ENCODE results near the gene EPHA7. TPM values are rescaled to one million over a fixed set of nuclear protein-coding genes. Genes with fewer than 3 reads are reported as not detected.

EPHA7 gene
- total RNA-seq, 1 donor from 2014 or later, result 102 TPM

GRCh38 chr6:93322651-93323050 is 96.7 kb downstream of the EPHA7 start:
- DNase-seq, result no peak

- DNase-seq, result no peak
Measured at GRCh38 chr6:93319304-93319703, 100.1 kb downstream of the EPHA7 start.

GRCh38 chr6:93318121-93318520 is 101.2 kb downstream of the EPHA7 start:
- DNase-seq, result no peak

GRCh38 chr6:93317592-93317991 is 101.8 kb downstream of the EPHA7 start:
- DNase-seq, result no peak

GRCh38 chr6:93307505-93308409 is 111.6 kb downstream of the EPHA7 start:
- DNase-seq, result no peak

GRCh38 chr6:93305088-93305487 is 114.3 kb downstream of the EPHA7 start:
- no peak for DNase-seq

GRCh38 chr6:93304505-93304904 is 114.9 kb downstream of the EPHA7 start:
- no peak for DNase-seq

GRCh38 chr6:93300661-93301060 is 118.7 kb downstream of the EPHA7 start:
- DNase-seq, result no peak

- no peak for DNase-seq
Measured at GRCh38 chr6:93299622-93300021, 119.7 kb downstream of the EPHA7 start.

GRCh38 chr6:93295631-93296030 is 123.7 kb downstream of the EPHA7 start:
- no peak for DNase-seq

- no peak for DNase-seq
Measured at GRCh38 chr6:93294879-93295278, 124.5 kb downstream of the EPHA7 start.

- no peak for DNase-seq
Measured at GRCh38 chr6:93293872-93294271, 125.5 kb downstream of the EPHA7 start.

GRCh38 chr6:93293460-93293859 is 125.9 kb downstream of the EPHA7 start:
- no peak for DNase-seq

GRCh38 chr6:93282521-93283031 is 136.8 kb downstream of the EPHA7 start:
- DNase-seq, result no peak

- DNase-seq, result no peak
Measured at GRCh38 chr6:93278241-93278640, 141.1 kb downstream of the EPHA7 start.

- DNase-seq, result no peak
Measured at GRCh38 chr6:93272896-93273295, 146.5 kb downstream of the EPHA7 start.

- no peak for DNase-seq
Measured at GRCh38 chr6:93272211-93272610, 147.1 kb downstream of the EPHA7 start.

- DNase-seq, result no peak
Measured at GRCh38 chr6:93266116-93266817, 153.1 kb downstream of the EPHA7 start.

GRCh38 chr6:93260881-93261280 is 158.5 kb downstream of the EPHA7 start:
- DNase-seq, result no peak

- no peak for DNase-seq
Measured at GRCh38 chr6:93259332-93259731, 160.0 kb downstream of the EPHA7 start.

GRCh38 chr6:93252930-93253329 is 166.4 kb downstream of the EPHA7 start:
- DNase-seq, result no peak

GRCh38 chr6:93248631-93249030 is 170.7 kb downstream of the EPHA7 start:
- DNase-seq, result no peak

- no peak for DNase-seq
Measured at GRCh38 chr6:93243231-93243778, 176.1 kb downstream of the EPHA7 start.

Data from occipital lobe (tissue), 2 donors.